GM12878 (cell line): Measurements from ENCODE around the gene KIRREL3. TPM values are rescaled to one million over a fixed set of nuclear protein-coding genes. Genes with fewer than 3 reads are reported as not detected.

Experiments used
- ATAC-seq: fragments of 200-7000 bp; cut with Tn5 transposase; 3 replicates; pipeline ENCODE4 v1.9.1; 2020; ENCODE audit warnings: mild to moderate bottlenecking, moderate library complexity
- BruUV-seq: library from RNA; stranded (reverse); fragments of 400-500 nt; replicated peaks from 2 replicates; lab custom pipeline; 2021; lab: Mats Ljungman, UMichigan
- CTCF ChIA-PET: fragments of 300-600 bp; sonication (Branson Sonifier 250); formaldehyde crosslinking; extraction: SDS; loops from one replicate; lab custom pipeline; 2021; ENCODE audit warnings: inconsistent platforms; lab: Yijun Ruan, JAX
- POLR2A ChIA-PET: fragments of 350-600 bp; formaldehyde crosslinking; extraction: SDS; loops from one replicate; lab custom pipeline; 2021; ENCODE audit warnings: inconsistent platforms; lab: Charles Lee
- RAD21 ChIA-PET: fragments of 300-600 bp; sonication (Branson Sonifier 250); formaldehyde crosslinking; loops from one replicate; lab custom pipeline; 2023; ENCODE audit warnings: antibody characterized with exemption; ENCODE audit not compliant: unreplicated experiment; lab: Charles Lee
- SMC1A ChIA-PET: fragments of 300-600 bp; sonication (Branson Sonifier 250); formaldehyde crosslinking; loops from one replicate; lab custom pipeline; 2023; ENCODE audit not compliant: unreplicated experiment, uncharacterized antibody; lab: Charles Lee
- DNase-seq: peaks from one replicate; pipeline ENCODE4 v3.0.0-alpha.2; 2011; ENCODE audit warnings: low read depth, low spot score
- FAIRE-seq: peaks from 3 replicates; lab custom pipeline; 2011; peaks lifted over from hg19 to GRCh38; lab: Jason Lieb, UNC
- H2AFZ ChIP-seq: 2 replicates; pipeline ENCODE4 v1.6.0; 2011; ENCODE audit warnings: low read depth, low read length, control low read depth; ENCODE audit not compliant: control insufficient read depth
- H3K27ac ChIP-seq: 2 replicates; pipeline ENCODE4 v1.5.1; 2011; ENCODE audit warnings: control low read depth; ENCODE audit not compliant: control insufficient read depth, insufficient read depth
- H3K27me3 ChIP-seq, 2 experiments: replicated peaks in 1 of 2; 2 replicates each; pipeline versions ENCODE4 v1.6.0 to v1.6.1; 2011; ENCODE audit warnings: low read length in 1 of 2; ENCODE audit not compliant: control insufficient read depth in 2 of 2, insufficient read depth in 2 of 2
- H3K36me3 ChIP-seq, 2 experiments: 2 replicates each; pipeline ENCODE4 v1.5.1; 2011; ENCODE audit warnings: low read length in 1 of 2; ENCODE audit not compliant: control insufficient read depth in 2 of 2, insufficient read depth in 2 of 2
- H3K4me1 ChIP-seq: 2 replicates; pipeline ENCODE4 v1.6.1; 2011; ENCODE audit warnings: mild to moderate bottlenecking, low read length, moderate library complexity, mixed read lengths; ENCODE audit not compliant: control insufficient read depth, insufficient read depth
- H3K4me2 ChIP-seq: 2 replicates; pipeline ENCODE4 v1.6.0; 2011; ENCODE audit warnings: control low read depth; ENCODE audit not compliant: control insufficient read depth, insufficient read depth
- H3K4me3 ChIP-seq: fragments of 200-600 bp; sonication (generic); 2 replicates; pipeline ENCODE4 v1.5.1; 2016
- H3K79me2 ChIP-seq: 2 replicates; pipeline ENCODE4 v1.6.0; 2011; ENCODE audit warnings: low read length; ENCODE audit not compliant: control insufficient read depth, insufficient read depth
- H3K9ac ChIP-seq: 2 replicates; pipeline ENCODE4 v1.8.0; 2011; ENCODE audit warnings: low read length, control low read depth, mixed read lengths; ENCODE audit not compliant: control insufficient read depth, insufficient read depth
- H3K9me3 ChIP-seq: replicated peaks from 3 replicates; pipeline ENCODE4 v1.5.1; 2011; ENCODE audit warnings: mild to moderate bottlenecking, low read length; ENCODE audit not compliant: control insufficient read depth, insufficient read depth
- H4K20me1 ChIP-seq: 2 replicates; pipeline ENCODE4 v1.6.0; 2011; ENCODE audit not compliant: control insufficient read depth, insufficient read depth
- ETV6 ChIP-seq, 2 experiments: fragments of 450-650 bp in 1 of 2; IDR thresholded peaks in 1 of 2; conservative IDR thresholded peaks in 1 of 2; 2 replicates each; pipeline ENCODE4 v1.6.1; 2014; ENCODE audit warnings: antibody characterized with exemption in 1 of 2, borderline replicate concordance in 1 of 2, low read depth in 1 of 2, mild to moderate bottlenecking in 1 of 2, moderate library complexity in 1 of 2
- HCFC1 ChIP-seq: fragments of 150-350 bp; IDR thresholded peaks from 2 replicates; pipeline ENCODE4 v1.6.1; 2014; ENCODE audit warnings: low read length
- IRF4 ChIP-seq: IDR thresholded peaks from 2 replicates; pipeline ENCODE4 v1.6.1; 2011; ENCODE audit warnings: low read depth, low read length
- IRF5 ChIP-seq: fragments of 450-650 bp; IDR thresholded peaks from 2 replicates; pipeline ENCODE4 v1.6.1; 2017; ENCODE audit warnings: borderline replicate concordance
- KAT2A ChIP-seq: conservative IDR thresholded peaks from 2 replicates; pipeline ENCODE4 v1.6.1; 2011; ENCODE audit warnings: low read depth, low read length; ENCODE audit not compliant: control insufficient read depth
- NFIC ChIP-seq: IDR thresholded peaks from 2 replicates; pipeline ENCODE4 v1.6.1; 2012; ENCODE audit warnings: low read depth, mild to moderate bottlenecking, inconsistent platforms, low read length, moderate library complexity
- NKRF ChIP-seq: fragments of 450-650 bp; conservative IDR thresholded peaks from 2 replicates; pipeline ENCODE4 v1.6.1; 2017; ENCODE audit warnings: mild to moderate bottlenecking, moderate library complexity
- PAX8 ChIP-seq: fragments of 450-650 bp; IDR thresholded peaks from 2 replicates; pipeline ENCODE4 v1.6.1; 2017; ENCODE audit warnings: mild to moderate bottlenecking, moderate library complexity
- PBX3 ChIP-seq: IDR thresholded peaks from 2 replicates; pipeline ENCODE4 v1.6.1; 2011; ENCODE audit warnings: mild to moderate bottlenecking, low read depth, low read length, moderate library complexity; ENCODE audit not compliant: insufficient replicate concordance
- POLR2AphosphoS2 ChIP-seq: IDR thresholded peaks from 2 replicates; pipeline ENCODE4 v1.6.1; 2011; ENCODE audit warnings: low read depth, mild to moderate bottlenecking, low read length, improper control_type of control experiment, moderate library complexity
- YBX1 ChIP-seq: fragments of 450-650 bp; IDR thresholded peaks from 2 replicates; pipeline ENCODE4 v1.6.1; 2016; ENCODE audit warnings: antibody characterized with exemption
- ZBTB11 ChIP-seq: fragments of 450-650 bp; formaldehyde crosslinking; IDR thresholded peaks from 2 replicates; pipeline ENCODE4 v1.5.0; 2022; ENCODE audit warnings: mild to moderate bottlenecking, missing genetic modification characterization
- ZNF274 ChIP-seq: IDR thresholded peaks from one replicate; pipeline ENCODE4 v1.8.0; 2011; ENCODE audit not compliant: insufficient read length, insufficient read depth
- WGBS: methylation state at CpG from one replicate; pipeline ENCODE4 v1.1.6; 2016; ENCODE audit warnings: low lambda C conversion rate; ENCODE audit not compliant: insufficient replicate concordance, insufficient coverage; ENCODE audit errors: missing lambda C conversion rate; 5-methylcytosine and 5-hydroxymethylcytosine counted together
- in situ Hi-C: fragments of 300-500 bp; cut with MboI; formaldehyde crosslinking; loops from 9 replicates; pipeline ENCODE4 v1.14.3; 2018; ENCODE audit warnings: mixed read lengths
- intact Hi-C: fragments of 100-400 bp; cut with micrococcal nuclease; formaldehyde crosslinking; loops from one replicate; pipeline ENCODE4 v1.14.2; 2022; ENCODE audit not compliant: unreplicated experiment
- polyA plus RNA-seq, 11 experiments: library from polyadenylated mRNA; depleted of rRNA in 4 of 11; unstranded in 6 of 11; stranded (reverse) in 5 of 11; fragments of >200 nt; fragmentation: Nextera tagmentation in 4 of 11; fragmentation: Illumina TruSeq in 1 of 11; extraction: Ambion mirVana in 4 of 11; extraction: Trizol in 1 of 11; gene quantifications; 1 replicate in 1 of 11; 2 replicates in 10 of 11; pipeline versions ENCODE4 v1.2.1 to v1.2.3, GENCODE V29; 2011 to 2016; ENCODE audit warnings: inconsistent platforms in 2 of 11, missing spikeins in 2 of 11, low read depth in 1 of 11
- total RNA-seq, 4 experiments: library from RNA; depleted of rRNA in 3 of 4; stranded (reverse); fragments of >200 nt in 3 of 4; fragmentation: Illumina TruSeq in 1 of 4; extraction: Trizol in 1 of 4; gene quantifications; 2 replicates each; pipeline versions ENCODE4 v1.2.1 to v1.2.3, GENCODE V29; 2013 to 2021

KIRREL3 gene
- total and polyA plus RNA-seq, 10 of the 15 experiments (the other 5 are each of a cell fraction or from before 2014, with no cell fraction given), result under 0.01 TPM; not detected in 9

- TF ChIP-seq KAT2A (no peak), NKRF (no peak), POLR2AphosphoS2 (no peak)
These were observed 189.8 kb downstream of the KIRREL3 start (continued) for GRCh38 chr11:126810776-126811175.

GRCh38 chr11:126809514-126810289 lies 190.9 kb downstream of the KIRREL3 start:
- in situ Hi-C loops, result no loop called here
- H3K4me3 ChIP-seq, result no peak overlapping the region
- FAIRE-seq (no peak), ATAC-seq (no peak), DNase-seq (no peak)
- no peaks in the 10 kb centered on the region for H3K36me3 ChIP-seq
- no peak overlapping the region for H3K27ac ChIP-seq
- H3K4me1 ChIP-seq, result no peaks in the 10 kb centered on the region
- no peaks in the 10 kb centered on the region for H3K79me2 ChIP-seq
- no peak overlapping the region for H2AFZ ChIP-seq
- H3K4me2 ChIP-seq, result no peak overlapping the region
- no peaks in the 10 kb centered on the region for H4K20me1 ChIP-seq
- ChIA-PET POLR2A (no interaction called here), SMC1A (no interaction called here), RAD21 (no interaction called here), CTCF (interaction anchor here (1.2 kb wide), 1 partner anchor 181 kb away, joined by 3 read pairs; no protein-coding TSS in a partner anchor)
- no peaks in the 10 kb centered on the region for H3K9me3 ChIP-seq
- intact Hi-C loops, result no loop called here
- no TSS peak for BruUV-seq
- H3K9ac ChIP-seq, result no peak overlapping the region
- 6% methylated on average over 6 of the region's 6 CpGs for WGBS
- H3K27me3 ChIP-seq, result peaks cover 3 to 8% of the 10 kb centered on the region in 2 experiments
- no peak for TF ChIP-seq ZBTB11 (CRISPR knock-in tag)
- TF ChIP-seq ZNF274, result no peak
- no peak for TF ChIP-seq ETV6 (conservative IDR thresholded peaks at IDR 0.05 in 1 of 2, IDR thresholded peaks at IDR 0.05 in 1 of 2; ENCODE audit: borderline replicate concordance in 1 of 2, low read depth in 1 of 2)
- no peak for TF ChIP-seq KAT2A
- TF ChIP-seq NFIC, result no peak
- TF ChIP-seq PAX8, result no peak
- no peak for TF ChIP-seq IRF5
- TF ChIP-seq PBX3, result no peak
- TF ChIP-seq HCFC1, result no peak
- no peak for TF ChIP-seq YBX1
- no peak for TF ChIP-seq IRF4
